ENCODE results near the gene SEPTIN10.

Gene SEPTIN10

DNA sequence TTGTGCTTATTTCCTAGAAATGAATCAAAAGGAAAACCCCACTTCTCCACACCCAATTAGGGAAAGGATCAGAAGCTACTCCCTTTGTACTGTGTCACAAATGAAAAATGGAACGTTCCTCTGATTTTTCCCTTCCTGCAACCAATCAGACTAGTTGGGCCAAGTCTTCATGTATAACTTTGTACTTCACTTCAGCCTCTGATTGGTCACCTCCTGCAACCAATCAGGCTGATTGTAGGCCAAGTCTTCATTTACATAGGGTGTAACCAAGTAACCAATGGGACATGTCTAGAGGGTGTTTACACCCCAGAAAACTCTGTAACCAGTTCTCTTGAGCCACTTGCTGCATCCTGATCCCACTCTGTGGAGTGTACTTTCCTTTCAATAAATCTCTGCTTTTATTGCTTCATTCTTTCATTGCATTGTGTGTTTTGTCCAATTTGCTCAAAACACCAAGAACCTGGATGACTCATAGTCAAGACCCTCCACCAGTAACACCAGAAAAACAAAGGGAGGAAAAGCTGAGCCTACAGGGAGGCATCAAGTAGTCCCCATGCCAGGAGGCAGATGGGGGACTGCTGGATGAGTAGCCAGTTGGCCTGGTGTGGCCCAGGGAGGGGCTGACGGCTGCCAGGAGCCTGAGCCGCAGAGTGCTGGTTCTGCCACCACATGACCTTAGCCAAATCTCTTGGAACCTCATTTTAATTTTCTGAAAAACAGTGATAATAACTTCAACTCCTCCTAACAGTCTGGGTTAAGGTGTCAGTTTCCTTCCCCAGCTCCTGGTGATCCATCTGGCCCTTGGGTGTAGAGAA lies 46.5 kb upstream of the SEPTIN10 start (continued):
- TF ChIP-seq, protein P1, sequence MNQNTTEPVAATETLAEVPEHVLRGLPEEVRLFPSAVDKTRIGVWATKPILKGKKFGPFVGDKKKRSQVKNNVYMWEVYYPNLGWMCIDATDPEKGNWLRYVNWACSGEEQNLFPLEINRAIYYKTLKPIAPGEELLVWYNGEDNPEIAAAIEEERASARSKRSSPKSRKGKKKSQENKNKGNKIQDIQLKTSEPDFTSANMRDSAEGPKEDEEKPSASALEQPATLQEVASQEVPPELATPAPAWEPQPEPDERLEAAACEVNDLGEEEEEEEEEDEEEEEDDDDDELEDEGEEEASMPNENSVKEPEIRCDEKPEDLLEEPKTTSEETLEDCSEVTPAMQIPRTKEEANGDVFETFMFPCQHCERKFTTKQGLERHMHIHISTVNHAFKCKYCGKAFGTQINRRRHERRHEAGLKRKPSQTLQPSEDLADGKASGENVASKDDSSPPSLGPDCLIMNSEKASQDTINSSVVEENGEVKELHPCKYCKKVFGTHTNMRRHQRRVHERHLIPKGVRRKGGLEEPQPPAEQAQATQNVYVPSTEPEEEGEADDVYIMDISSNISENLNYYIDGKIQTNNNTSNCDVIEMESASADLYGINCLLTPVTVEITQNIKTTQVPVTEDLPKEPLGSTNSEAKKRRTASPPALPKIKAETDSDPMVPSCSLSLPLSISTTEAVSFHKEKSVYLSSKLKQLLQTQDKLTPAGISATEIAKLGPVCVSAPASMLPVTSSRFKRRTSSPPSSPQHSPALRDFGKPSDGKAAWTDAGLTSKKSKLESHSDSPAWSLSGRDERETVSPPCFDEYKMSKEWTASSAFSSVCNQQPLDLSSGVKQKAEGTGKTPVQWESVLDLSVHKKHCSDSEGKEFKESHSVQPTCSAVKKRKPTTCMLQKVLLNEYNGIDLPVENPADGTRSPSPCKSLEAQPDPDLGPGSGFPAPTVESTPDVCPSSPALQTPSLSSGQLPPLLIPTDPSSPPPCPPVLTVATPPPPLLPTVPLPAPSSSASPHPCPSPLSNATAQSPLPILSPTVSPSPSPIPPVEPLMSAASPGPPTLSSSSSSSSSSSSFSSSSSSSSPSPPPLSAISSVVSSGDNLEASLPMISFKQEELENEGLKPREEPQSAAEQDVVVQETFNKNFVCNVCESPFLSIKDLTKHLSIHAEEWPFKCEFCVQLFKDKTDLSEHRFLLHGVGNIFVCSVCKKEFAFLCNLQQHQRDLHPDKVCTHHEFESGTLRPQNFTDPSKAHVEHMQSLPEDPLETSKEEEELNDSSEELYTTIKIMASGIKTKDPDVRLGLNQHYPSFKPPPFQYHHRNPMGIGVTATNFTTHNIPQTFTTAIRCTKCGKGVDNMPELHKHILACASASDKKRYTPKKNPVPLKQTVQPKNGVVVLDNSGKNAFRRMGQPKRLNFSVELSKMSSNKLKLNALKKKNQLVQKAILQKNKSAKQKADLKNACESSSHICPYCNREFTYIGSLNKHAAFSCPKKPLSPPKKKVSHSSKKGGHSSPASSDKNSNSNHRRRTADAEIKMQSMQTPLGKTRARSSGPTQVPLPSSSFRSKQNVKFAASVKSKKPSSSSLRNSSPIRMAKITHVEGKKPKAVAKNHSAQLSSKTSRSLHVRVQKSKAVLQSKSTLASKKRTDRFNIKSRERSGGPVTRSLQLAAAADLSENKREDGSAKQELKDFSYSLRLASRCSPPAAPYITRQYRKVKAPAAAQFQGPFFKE (tag by site-specific recombination; IDR thresholded peaks at IDR 0.05; ENCODE audit: borderline replicate concordance): no peak
- TF ChIP-seq ZNF701 (tag by site-specific recombination; IDR thresholded peaks at IDR 0.05) (no peak), ZFP41 (tag by site-specific recombination; IDR thresholded peaks at IDR 0.05; ENCODE audit: borderline replicate concordance) (no peak), OSR2 (tag by site-specific recombination; IDR thresholded peaks at IDR 0.05) (no peak)
- TF ChIP-seq, protein P2, sequence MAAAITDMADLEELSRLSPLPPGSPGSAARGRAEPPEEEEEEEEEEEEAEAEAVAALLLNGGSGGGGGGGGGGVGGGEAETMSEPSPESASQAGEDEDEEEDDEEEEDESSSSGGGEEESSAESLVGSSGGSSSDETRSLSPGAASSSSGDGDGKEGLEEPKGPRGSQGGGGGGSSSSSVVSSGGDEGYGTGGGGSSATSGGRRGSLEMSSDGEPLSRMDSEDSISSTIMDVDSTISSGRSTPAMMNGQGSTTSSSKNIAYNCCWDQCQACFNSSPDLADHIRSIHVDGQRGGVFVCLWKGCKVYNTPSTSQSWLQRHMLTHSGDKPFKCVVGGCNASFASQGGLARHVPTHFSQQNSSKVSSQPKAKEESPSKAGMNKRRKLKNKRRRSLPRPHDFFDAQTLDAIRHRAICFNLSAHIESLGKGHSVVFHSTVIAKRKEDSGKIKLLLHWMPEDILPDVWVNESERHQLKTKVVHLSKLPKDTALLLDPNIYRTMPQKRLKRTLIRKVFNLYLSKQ (tag by site-specific recombination; IDR thresholded peaks at IDR 0.05; ENCODE audit: borderline replicate concordance): no peak
- TF ChIP-seq, protein P3, sequence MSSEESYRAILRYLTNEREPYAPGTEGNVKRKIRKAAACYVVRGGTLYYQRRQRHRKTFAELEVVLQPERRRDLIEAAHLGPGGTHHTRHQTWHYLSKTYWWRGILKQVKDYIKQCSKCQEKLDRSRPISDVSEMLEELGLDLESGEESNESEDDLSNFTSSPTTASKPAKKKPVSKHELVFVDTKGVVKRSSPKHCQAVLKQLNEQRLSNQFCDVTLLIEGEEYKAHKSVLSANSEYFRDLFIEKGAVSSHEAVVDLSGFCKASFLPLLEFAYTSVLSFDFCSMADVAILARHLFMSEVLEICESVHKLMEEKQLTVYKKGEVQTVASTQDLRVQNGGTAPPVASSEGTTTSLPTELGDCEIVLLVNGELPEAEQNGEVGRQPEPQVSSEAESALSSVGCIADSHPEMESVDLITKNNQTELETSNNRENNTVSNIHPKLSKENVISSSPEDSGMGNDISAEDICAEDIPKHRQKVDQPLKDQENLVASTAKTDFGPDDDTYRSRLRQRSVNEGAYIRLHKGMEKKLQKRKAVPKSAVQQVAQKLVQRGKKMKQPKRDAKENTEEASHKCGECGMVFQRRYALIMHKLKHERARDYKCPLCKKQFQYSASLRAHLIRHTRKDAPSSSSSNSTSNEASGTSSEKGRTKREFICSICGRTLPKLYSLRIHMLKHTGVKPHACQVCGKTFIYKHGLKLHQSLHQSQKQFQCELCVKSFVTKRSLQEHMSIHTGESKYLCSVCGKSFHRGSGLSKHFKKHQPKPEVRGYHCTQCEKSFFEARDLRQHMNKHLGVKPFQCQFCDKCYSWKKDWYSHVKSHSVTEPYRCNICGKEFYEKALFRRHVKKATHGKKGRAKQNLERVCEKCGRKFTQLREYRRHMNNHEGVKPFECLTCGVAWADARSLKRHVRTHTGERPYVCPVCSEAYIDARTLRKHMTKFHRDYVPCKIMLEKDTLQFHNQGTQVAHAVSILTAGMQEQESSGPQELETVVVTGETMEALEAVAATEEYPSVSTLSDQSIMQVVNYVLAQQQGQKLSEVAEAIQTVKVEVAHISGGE (tag by site-specific recombination; conservative IDR thresholded peaks at IDR 0.05; ENCODE audit: low read depth): no peak
- TF ChIP-seq, protein P4, sequence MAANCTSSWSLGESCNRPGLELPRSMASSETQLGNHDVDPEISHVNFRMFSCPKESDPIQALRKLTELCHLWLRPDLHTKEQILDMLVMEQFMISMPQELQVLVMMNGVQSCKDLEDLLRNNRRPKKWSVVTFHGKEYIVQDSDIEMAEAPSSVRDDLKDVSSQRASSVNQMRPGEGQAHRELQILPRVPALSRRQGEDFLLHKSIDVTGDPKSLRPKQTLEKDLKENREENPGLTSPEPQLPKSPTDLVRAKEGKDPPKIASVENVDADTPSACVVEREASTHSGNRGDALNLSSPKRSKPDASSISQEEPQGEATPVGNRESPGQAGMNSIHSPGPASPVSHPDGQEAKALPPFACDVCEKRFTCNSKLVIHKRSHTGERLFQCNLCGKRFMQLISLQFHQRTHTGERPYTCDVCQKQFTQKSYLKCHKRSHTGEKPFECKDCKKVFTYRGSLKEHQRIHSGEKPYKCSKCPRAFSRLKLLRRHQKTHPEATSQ (tag by site-specific recombination; IDR thresholded peaks at IDR 0.05): no peak
- TF ChIP-seq, protein P5, sequence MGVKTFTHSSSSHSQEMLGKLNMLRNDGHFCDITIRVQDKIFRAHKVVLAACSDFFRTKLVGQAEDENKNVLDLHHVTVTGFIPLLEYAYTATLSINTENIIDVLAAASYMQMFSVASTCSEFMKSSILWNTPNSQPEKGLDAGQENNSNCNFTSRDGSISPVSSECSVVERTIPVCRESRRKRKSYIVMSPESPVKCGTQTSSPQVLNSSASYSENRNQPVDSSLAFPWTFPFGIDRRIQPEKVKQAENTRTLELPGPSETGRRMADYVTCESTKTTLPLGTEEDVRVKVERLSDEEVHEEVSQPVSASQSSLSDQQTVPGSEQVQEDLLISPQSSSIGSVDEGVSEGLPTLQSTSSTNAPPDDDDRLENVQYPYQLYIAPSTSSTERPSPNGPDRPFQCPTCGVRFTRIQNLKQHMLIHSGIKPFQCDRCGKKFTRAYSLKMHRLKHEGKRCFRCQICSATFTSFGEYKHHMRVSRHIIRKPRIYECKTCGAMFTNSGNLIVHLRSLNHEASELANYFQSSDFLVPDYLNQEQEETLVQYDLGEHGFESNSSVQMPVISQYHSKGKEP (tag by site-specific recombination; IDR thresholded peaks at IDR 0.05): no peak

DNA sequence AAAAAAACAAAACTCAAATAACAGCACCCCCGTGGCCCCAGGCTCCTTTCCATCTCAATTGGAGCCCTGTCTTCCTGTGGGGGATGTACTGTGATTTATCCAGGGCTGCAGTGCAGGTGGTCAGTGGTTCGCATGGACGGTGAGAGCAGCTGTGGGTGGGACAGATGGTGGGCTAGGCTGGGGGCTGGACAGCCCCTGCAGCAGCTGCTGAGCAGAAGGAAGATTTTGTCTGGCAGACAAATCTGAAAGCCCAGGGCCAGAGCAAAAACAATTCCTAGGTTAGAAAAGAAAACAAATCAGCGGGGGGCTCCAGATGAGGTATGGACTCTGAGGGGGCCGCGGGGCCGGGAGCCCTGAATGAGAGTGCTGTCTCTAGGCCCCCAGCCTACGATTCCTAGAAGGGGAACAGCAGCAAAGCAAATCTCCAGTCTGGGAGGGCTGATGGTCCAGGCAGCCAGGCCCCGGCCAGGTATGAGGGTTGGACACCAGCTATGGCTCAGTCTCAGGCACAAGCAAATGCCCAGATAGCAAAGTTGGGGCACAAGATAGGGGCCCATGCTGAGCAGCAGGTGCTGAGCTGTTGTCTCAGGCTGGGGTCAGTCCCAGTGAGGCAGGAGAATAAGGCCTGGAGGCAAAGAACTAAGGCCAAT lies 45.8 kb upstream of the SEPTIN10 start:
- Histone ChIP-seq H3K4me3 (ENCODE audit: low read depth, low read length) (no peak overlapping the region), H3K27ac (ENCODE audit: extremely low read depth, low read depth, low read length) (no peak overlapping the region), H3K36me3 (ENCODE audit: control insufficient read depth in 2 of 2, insufficient read depth in 1 of 2, low read length in 2 of 2) (no peaks in the 10 kb centered on the region), H3K9me3 (ENCODE audit: control insufficient read depth, insufficient read depth, low read depth, low read length) (no peaks in the 10 kb centered on the region), H3K4me1 (ENCODE audit: control insufficient read depth, insufficient read depth, low read length) (peaks cover 8% of the 10 kb centered on the region)
- TF ChIP-seq, protein P2 (tag by site-specific recombination; IDR thresholded peaks at IDR 0.05; ENCODE audit: borderline replicate concordance): no peak
- TF ChIP-seq KLF16 (tag by site-specific recombination; IDR thresholded peaks at IDR 0.05) (no peak), ZBTB1 (tag by site-specific recombination; IDR thresholded peaks at IDR 0.05) (no peak), FEZF1 (tag by site-specific recombination; IDR thresholded peaks at IDR 0.05) (no peak), GLIS1 (tag by site-specific recombination; IDR thresholded peaks at IDR 0.05) (peak; percentile 44; the same call in 1 of the 2 replicates), YY2 (tag by site-specific recombination; IDR thresholded peaks at IDR 0.05) (no peak)
- CTCF ChIA-PET: interaction anchor here (0.7 kb wide), 1 partner anchor 39 kb away, joined by 3 read pairs; no protein-coding TSS in a partner anchor
- POLR2A ChIA-PET: no interaction called here
